Osteocyte (in vitro differentiated cells): ENCODE measurements around the gene HLA-DMA. TPM values are rescaled to one million over a fixed set of nuclear protein-coding genes. Genes with fewer than 3 reads are reported as not detected.
A peak's percentile ranks its signal among the peaks of the same experiment; 100 is the strongest.

Experiments used
- DNase-seq: peaks from one replicate; pipeline ENCODE4 v3.0.0; 2021; ENCODE audit warnings: mixed read lengths; ENCODE audit not compliant: unreplicated experiment; ENCODE audit errors: extremely low spot score
- H3K27ac Mint-ChIP-seq: one replicate; pipeline ENCODE4 v1.8.0; 2021; ENCODE audit warnings: mild to moderate bottlenecking, mixed read lengths; ENCODE audit not compliant: unreplicated experiment
- H3K27me3 Mint-ChIP-seq: one replicate; pipeline ENCODE4 v1.8.0; 2021; ENCODE audit warnings: mixed read lengths; ENCODE audit not compliant: unreplicated experiment
- H3K36me3 Mint-ChIP-seq: one replicate; pipeline ENCODE4 v1.8.0; 2021; ENCODE audit warnings: mixed read lengths; ENCODE audit not compliant: unreplicated experiment
- H3K4me1 Mint-ChIP-seq: one replicate; pipeline ENCODE4 v1.8.0; 2021; ENCODE audit warnings: mixed read lengths; ENCODE audit not compliant: unreplicated experiment
- H3K4me3 Mint-ChIP-seq: one replicate; pipeline ENCODE4 v1.8.0; 2021; ENCODE audit warnings: mild to moderate bottlenecking, moderate library complexity, mixed read lengths; ENCODE audit not compliant: unreplicated experiment
- H3K9me3 Mint-ChIP-seq: one replicate; pipeline ENCODE4 v1.8.0; 2021; ENCODE audit warnings: mixed read lengths; ENCODE audit not compliant: unreplicated experiment
- CTCF ChIP-seq: fragments of 200-600 bp; sonication (generic); IDR thresholded peaks from 2 replicates; pipeline ENCODE4 v1.5.0; 2021; ENCODE audit warnings: antibody characterized with exemption, mild to moderate bottlenecking, moderate library complexity
- total RNA-seq: library from RNA; stranded (reverse); gene quantifications from 2 replicates; pipeline ENCODE4 v1.2.1, GENCODE V29; 2021

HLA-DMA gene
- total RNA-seq, 1 donor from 2014 or later: 3.0 TPM

GRCh38 chr6:32977953-32978324 lies 25.0 kb upstream of the HLA-DMA start:
- peak overlapping the region; percentile 28 for H3K27ac Mint-ChIP-seq
- H3K36me3 Mint-ChIP-seq: peaks cover 84% of the 10 kb centered on the region

GRCh38 chr6:32977272-32977952 lies 24.5 kb upstream of the HLA-DMA start:
- Mint-ChIP-seq H3K27ac (peak overlapping the region; percentile 28), H3K4me1 (peaks cover 44% of the 10 kb centered on the region), H3K4me3 (no peak overlapping the region), H3K9me3 (no peaks in the 10 kb centered on the region), H3K36me3 (peaks cover 89% of the 10 kb centered on the region), H3K27me3 (no peaks in the 10 kb centered on the region)
- no peak for TF ChIP-seq CTCF
- no peak for DNase-seq

More at GRCh38 chr6:32977953-32978324, 25.0 kb upstream of the HLA-DMA start:
- no peaks in the 10 kb centered on the region for H3K27me3 Mint-ChIP-seq
- no peak for TF ChIP-seq CTCF
- no peaks in the 10 kb centered on the region for H3K9me3 Mint-ChIP-seq
- no peak overlapping the region for H3K4me3 Mint-ChIP-seq
- H3K4me1 Mint-ChIP-seq: peaks cover 44% of the 10 kb centered on the region
- no peak for DNase-seq

- peaks cover 42% of the 10 kb centered on the region for H3K4me1 Mint-ChIP-seq
- H3K27ac Mint-ChIP-seq: peak overlapping the region; percentile 31
- peaks cover 86% of the 10 kb centered on the region for H3K36me3 Mint-ChIP-seq
- H3K4me3 Mint-ChIP-seq: peak overlapping the region; percentile 91
- TF ChIP-seq CTCF: no peak
- no peaks in the 10 kb centered on the region for H3K9me3 Mint-ChIP-seq
- no peaks in the 10 kb centered on the region for H3K27me3 Mint-ChIP-seq
- DNase-seq: no peak
These were observed 23.6 kb upstream of the HLA-DMA start for GRCh38 chr6:32976334-32977069.

- no peak for DNase-seq
- Mint-ChIP-seq H3K36me3 (peaks cover 84% of the 10 kb centered on the region), H3K9me3 (no peaks in the 10 kb centered on the region), H3K4me3 (peak overlapping the region; percentile 91), H3K27me3 (no peaks in the 10 kb centered on the region), H3K4me1 (peaks cover 42% of the 10 kb centered on the region), H3K27ac (peak overlapping the region; percentile 31)
- TF ChIP-seq CTCF: no peak
These were observed 23.0 kb upstream of the HLA-DMA start for GRCh38 chr6:32975886-32976285.

GRCh38 chr6:32974541-32975308 lies 21.8 kb upstream of the HLA-DMA start:
- Mint-ChIP-seq H3K9me3 (no peaks in the 10 kb centered on the region), H3K4me1 (peaks cover 42% of the 10 kb centered on the region), H3K27ac (peak overlapping the region; percentile 52), H3K36me3 (peaks cover 72% of the 10 kb centered on the region), H3K4me3 (peak overlapping the region; percentile 91), H3K27me3 (no peaks in the 10 kb centered on the region)
- TF ChIP-seq CTCF: no peak
- DNase-seq: no peak
